ENCODE measurements around the gene CHIA. TPM values are rescaled to one million over a fixed set of nuclear protein-coding genes. Genes with fewer than 3 reads are reported as not detected.

The CHIA gene
- total and polyA plus RNA-seq, 2 of the 13 experiments (the other 11 are each of a cell fraction or from before 2014, with no cell fraction given), result not detected

DNA sequence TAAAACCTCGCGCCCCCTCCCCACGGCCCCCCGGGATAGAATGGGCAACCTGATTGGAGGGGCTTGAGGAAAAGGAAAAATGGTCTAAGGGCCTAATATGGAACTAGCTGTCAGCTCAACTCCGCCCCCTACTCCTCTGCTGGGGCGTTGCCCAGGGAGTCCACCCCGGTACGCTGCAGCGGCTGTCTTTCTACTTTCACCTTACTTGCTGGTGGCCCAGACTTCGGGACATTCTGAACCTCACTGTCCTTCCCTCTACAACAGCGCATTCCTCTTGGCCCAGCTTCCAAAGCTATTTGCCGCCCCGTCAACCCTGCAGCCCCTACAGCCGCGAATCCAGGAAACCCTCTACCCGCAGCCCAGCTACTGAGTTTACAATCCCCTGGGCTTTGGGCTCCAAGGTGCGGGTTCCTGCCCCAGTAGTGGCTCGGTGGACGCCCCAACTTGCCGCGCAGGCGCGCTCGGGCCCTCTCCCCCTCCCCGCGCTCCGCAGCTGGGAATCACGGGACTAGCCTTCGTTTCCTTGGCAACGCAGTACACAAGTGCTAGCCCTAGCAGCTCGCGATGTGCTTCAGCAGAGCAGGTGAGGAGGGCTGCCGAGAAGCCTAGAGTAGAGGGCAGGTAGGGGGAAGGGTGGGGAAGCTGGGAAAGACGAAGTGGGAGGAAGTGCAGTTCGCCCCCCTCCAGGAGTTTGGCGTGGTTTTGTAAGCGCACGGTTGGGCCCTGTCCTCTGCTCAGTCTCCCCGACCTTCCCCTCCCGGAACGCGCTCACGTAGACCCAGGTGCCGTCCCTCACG lies 55.6 kb downstream of the CHIA start (continued):
- no peak for TF ChIP-seq HDAC2 (CRISPR knock-in tag; IDR thresholded peaks at IDR 0.05)
- TF ChIP-seq SOX6 (IDR thresholded peaks at IDR 0.05), result no peak
- peak; percentile 52; the same call in 1 of the 2 replicates for TF ChIP-seq SOX6 (CRISPR knock-in tag; IDR thresholded peaks at IDR 0.05)
- TF ChIP-seq MATR3 (CRISPR knock-in tag; IDR thresholded peaks at IDR 0.05), result no peak
- 0 out of 2 replicates have a peak, but pooled peaks have one; percentile 27 for TF ChIP-seq ZNF160 (CRISPR knock-in tag; IDR thresholded peaks at IDR 0.05)
- TF ChIP-seq FOSL1 (CRISPR knock-in tag; IDR thresholded peaks at IDR 0.05; ENCODE audit: borderline replicate concordance), result no peak
- TF ChIP-seq, protein P1, sequence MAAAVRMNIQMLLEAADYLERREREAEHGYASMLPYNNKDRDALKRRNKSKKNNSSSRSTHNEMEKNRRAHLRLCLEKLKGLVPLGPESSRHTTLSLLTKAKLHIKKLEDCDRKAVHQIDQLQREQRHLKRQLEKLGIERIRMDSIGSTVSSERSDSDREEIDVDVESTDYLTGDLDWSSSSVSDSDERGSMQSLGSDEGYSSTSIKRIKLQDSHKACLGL (CRISPR knock-in tag; IDR thresholded peaks at IDR 0.05), result peak; percentile 52; the same call in 1 of the 2 replicates
- TF ChIP-seq ZSCAN21 (CRISPR knock-in tag; IDR thresholded peaks at IDR 0.05; ENCODE audit: borderline replicate concordance), result 0 out of 2 replicates have a peak, but pooled peaks have one; percentile 32
- no peak for TF ChIP-seq TFDP2 (CRISPR knock-in tag; IDR thresholded peaks at IDR 0.05)
- TF ChIP-seq CBFB (CRISPR knock-in tag; IDR thresholded peaks at IDR 0.05), result no peak
- TF ChIP-seq, protein P2, sequence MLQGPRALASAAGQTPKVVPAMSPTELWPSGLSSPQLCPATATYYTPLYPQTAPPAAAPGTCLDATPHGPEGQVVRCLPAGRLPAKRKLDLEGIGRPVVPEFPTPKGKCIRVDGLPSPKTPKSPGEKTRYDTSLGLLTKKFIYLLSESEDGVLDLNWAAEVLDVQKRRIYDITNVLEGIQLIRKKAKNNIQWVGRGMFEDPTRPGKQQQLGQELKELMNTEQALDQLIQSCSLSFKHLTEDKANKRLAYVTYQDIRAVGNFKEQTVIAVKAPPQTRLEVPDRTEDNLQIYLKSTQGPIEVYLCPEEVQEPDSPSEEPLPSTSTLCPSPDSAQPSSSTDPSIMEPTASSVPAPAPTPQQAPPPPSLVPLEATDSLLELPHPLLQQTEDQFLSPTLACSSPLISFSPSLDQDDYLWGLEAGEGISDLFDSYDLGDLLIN (CRISPR knock-in tag; IDR thresholded peaks at IDR 0.05; ENCODE audit: borderline replicate concordance), result no peak
- no peak for TF ChIP-seq MIER2 (CRISPR knock-in tag; IDR thresholded peaks at IDR 0.05)
- peak; percentile 45; the same call in 1 of the 2 replicates for TF ChIP-seq AHDC1 (CRISPR knock-in tag; IDR thresholded peaks at IDR 0.05; ENCODE audit: borderline replicate concordance)
- no peak for TF ChIP-seq LCORL (IDR thresholded peaks at IDR 0.05)
- TF ChIP-seq LCORL (CRISPR knock-in tag; IDR thresholded peaks at IDR 0.05), result no peak
- no peak for TF ChIP-seq STAT5B (CRISPR knock-in tag; IDR thresholded peaks at IDR 0.05)
- TF ChIP-seq NR2F1 (CRISPR knock-in tag; IDR thresholded peaks at IDR 0.05), result no peak

Measured in HepG2 (cell line).